HG03565 (cell line): ENCODE results near the gene CYP27A1.

Source experiments
- ATAC-seq: cut with Tn5 transposase; IDR thresholded peaks from one replicate; pipeline ENCODE4 v1.9.1; 2021; ENCODE audit warnings: mild to moderate bottlenecking, moderate library complexity; ENCODE audit not compliant: unreplicated experiment

The CYP27A1 gene

DNA sequence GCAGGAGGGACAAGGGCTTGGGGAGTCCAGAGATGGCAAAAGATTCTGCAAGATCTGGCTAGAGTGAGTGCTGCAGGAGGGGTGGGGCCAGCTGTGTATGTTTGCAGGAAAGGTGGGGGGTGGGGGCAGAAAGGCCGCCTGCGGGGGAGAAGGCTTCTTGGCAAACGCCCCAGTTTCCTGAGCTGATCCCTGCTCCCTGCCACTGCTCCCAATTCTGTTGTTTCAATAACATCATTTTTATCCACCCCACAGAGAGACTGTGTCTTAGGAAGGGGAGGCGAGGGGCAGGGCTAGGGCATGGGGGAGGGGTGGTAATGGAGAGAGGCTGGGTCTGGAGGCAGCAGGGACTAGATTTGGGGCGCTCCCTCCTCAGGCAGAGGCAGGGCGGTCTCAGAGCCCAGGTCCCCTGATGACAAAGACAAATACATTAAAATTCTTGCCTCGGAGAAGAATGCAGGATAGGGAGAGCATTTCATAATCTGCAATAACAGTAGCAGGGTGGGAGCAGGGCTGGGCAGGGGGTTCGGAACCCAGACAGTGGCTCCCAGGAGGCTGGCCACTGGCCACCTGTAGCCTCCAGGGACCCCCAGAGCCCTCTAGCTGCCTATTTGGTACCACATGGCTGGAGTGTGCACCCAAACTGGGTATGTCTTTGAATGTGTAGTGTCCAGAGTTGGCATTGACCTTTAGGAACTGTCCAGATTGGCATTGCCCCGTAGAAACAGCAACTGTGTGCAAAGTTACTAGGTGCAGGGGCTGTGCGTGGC, 75.6 kb downstream of the CYP27A1 start:
- ATAC-seq: no peak

DNA sequence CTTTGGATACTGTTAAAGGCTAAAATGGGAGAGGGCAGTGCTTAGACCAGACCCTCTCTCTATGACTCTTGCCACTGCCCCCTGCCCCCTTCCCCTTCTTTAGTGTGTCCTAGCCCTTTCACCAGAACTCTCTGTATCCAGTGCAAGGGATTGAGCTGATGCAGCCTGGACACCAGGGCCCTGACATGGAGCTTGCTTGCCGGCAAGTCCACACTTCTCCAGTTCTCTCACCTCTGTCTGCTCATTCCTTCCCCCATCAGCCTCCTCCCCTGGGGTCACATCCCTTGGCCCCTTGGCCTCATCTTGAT, 76.1 kb downstream of the CYP27A1 start:
- ATAC-seq: no peak

DNA sequence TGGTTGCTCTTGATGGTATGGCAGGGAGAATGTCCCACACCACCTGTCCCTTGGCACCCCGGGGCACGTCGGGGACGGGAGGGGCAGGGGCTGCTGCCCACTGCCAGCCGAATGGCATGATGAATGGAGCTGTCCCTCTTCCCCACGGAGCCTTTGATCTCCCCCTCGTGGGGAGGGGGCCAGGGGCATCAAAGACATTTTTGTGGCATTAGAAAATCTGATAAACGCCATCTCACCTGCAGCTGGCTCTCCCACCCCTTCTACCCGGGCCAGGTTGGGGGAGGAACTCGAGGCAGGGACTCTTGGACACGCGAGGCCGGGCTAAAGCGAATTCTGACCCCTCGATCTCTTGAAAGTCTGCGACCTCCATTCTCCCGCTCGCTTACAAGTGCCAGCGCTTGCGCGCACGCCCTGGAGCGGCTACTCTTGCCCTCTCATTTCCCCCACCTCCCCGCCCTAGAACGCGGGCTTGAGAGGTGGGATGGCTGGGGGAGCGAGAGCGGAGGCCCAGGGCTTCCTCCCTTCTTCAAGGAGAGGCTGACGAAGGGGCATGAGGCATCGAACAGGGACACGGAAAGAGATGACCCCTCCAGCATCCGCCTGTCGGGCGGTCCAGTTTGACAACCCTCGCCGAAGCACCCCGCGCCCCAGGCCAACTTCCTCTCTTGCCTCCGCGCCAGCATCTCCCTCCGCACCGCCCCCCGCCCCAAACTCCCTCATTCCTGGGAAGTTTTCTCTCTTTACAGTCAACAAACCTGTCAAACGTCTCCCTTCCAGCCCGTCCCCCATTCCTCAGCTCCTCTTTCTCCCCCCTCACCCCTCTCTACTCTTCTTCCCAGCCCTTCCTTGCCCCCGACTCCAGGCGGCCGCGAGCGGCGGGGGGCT, 77.0 kb downstream of the CYP27A1 start:
- ATAC-seq: no peak

DNA sequence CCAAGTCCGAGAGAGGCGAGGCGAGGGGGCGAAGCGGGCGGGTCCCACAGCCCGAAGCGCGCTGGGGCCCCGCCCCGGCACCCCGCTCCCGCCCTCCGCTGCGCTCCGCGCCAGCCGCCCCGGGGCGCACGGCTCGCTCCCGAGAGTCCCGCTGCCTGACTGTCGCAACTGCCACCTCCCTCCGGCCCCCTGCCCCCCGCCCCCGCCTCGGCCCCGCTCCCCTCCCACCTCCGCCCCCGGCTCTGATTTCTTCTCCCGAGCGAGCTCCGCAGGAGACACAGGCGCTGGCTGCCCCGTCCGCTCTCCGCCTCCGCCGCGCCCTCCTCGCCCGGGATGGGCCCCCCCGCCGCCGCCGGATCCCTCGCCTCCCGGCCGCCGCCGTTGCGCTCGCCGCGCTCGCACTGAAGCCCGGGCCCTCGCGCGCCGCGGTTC, 77.6 kb downstream of the CYP27A1 start, which contains the start of gene WNT6:
Gene WNT6, plus strand, starts transcription at position 250 of the 432 bp plus-strand sequence. CDS start 233 bp downstream, outside the sequence.
- ATAC-seq: no peak

DNA sequence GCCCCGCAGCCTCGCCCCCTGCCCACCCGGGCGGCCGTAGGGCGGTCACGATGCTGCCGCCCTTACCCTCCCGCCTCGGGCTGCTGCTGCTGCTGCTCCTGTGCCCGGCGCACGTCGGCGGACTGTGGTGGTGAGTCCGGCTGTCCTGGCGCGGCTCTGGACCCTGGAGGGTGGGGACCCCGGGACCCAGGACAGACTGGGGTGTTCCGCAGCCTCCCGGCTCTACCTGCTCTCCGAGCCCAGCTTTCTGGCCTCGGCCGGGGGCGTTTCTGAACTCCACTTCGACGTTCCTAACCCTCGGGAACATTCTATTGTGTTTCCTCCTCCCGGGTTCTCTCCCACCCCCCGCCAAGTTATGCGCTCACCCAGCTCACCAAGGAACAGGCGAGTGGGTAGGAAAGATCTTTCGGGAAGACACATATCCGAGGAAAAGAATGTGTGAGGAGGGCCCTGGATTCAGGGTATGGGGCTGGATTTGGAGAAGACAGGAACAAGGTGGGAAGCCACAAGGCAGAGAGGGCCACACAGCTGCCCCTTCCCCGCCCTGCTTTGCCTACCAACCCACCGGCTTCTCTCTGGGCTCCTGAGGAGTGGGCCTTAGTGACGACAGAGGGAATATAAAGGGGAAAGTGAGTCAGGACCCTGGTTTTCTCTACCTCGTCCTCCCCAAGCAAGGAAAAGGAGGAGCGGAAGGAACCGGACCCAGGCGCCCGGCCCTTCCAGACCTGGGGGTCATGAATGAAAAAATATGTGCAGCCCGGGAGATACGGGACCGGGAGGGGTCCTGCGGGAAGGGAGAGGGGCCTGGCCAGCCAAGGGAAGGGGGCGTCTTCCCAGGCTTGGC, 78.3 kb downstream of the CYP27A1 start:
- no peak for ATAC-seq

DNA sequence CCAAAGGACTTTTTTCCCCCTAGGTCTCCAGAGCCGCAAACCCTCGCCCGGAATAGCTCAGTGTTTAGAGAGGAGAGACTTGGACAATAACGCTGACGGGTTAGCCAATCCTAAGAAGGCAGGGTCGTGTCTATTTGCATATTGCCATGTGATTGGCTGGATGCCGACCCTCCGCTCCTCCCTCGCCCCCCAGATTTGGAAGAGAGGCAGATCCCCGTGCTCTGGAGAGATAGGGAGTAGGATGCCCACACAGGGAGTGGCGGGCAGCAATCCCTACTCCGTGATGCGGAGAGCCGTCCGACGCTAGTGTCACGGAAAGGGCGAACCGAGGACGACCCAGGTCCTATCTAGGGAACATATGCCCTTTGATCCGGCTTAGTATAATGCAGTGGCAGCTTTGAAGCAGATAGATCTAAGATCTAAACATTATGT, 79.0 kb downstream of the CYP27A1 start:
- ATAC-seq: no peak

DNA sequence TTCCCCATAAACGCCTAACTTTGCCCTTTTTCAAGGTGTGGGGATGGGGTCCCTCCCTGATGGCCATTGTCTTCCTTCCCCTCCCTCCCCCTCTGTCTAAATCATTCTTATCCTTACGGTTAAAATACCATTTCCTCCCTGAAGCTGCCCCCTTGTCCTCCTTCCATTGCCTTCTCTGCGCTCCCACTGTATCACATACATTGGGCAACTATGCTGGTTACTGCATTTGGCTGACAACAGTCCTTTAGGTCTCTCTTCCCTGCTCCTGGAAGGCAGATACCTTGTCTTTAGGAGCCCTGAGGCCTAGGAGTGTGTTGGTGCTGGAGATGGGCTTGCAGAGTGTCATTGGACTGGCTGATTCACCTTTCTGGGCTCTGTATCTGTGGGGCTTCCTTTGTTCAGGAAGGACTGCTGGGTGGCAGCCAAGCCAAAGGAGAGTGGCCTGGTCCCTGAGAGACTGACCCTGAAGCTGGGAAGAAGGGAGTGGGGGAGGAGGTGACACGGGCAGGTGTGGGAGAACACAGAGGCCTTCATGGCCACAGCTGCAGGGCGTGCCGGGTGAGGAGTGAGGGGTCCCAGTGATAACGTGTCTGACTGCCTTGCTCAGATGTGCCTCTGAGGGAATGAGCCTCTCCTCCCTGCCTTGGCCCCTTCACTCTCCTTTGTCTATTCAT, 79.8 kb downstream of the CYP27A1 start:
- no peak for ATAC-seq

DNA sequence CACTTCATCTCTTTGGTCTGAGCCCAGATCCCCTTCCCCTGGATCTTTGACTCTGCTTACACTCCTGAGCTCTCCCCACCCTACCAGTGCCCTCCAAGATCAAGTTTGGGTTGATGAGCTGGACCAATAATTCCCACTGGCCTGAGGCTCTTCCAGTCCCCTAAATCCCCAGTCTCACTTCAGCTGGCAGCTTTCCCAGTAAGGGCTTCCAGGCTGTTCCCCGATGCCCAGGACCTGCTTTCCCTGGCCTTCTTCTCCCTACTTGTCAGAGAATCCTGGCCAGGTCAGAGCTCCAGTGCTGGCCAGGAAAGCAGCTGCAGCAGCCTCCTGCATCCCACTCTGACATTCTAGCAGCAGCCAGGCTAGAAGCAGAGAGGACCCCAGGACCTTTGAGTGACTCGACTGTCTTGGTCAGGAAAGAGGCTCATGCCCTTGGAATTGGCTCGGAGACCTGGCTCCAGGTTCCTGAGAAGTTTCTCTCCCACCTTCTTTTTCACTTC, 81.1 kb downstream of the CYP27A1 start:
- no peak for ATAC-seq
